Stimulated activated CD8-positive, alpha-beta memory T cell treated with anti-CD3 and anti-CD28 coated beads, Interleukin-15, amount 100 ng/mL, for 1 hour (primary cell): ENCODE measurements around the gene GATAD2A.
"Not testable (repeated sequence)": the region's sequence is repeated elsewhere in the genome, so short reads cannot be mapped to it uniquely, and the experiment has no call there.

ENCODE experiments used
- DNase-seq: peaks from one replicate; pipeline ENCODE4 v3.0.0-alpha.2; 2020; ENCODE audit warnings: low read depth

Gene GATAD2A

GRCh38 chr19:19468424-19469050, 63.1 kb downstream of the GATAD2A start:
- no peak for DNase-seq

- no peak for DNase-seq
Measured at GRCh38 chr19:19470579-19470978, 65.1 kb downstream of the GATAD2A start.

- no peak for DNase-seq
Measured at GRCh38 chr19:19471682-19472081, 66.2 kb downstream of the GATAD2A start.

- DNase-seq: not testable (repeated sequence)
Measured at GRCh38 chr19:19472106-19472505, 66.6 kb downstream of the GATAD2A start.

- no peak for DNase-seq
Measured at GRCh38 chr19:19475015-19475765, 69.7 kb downstream of the GATAD2A start.

- DNase-seq: no peak
Measured at GRCh38 chr19:19475849-19476828, 70.7 kb downstream of the GATAD2A start.

GRCh38 chr19:19477705-19478383, 72.4 kb downstream of the GATAD2A start:
- DNase-seq: no peak

- no peak for DNase-seq
Measured at GRCh38 chr19:19480688-19481087, 75.2 kb downstream of the GATAD2A start.

- no peak for DNase-seq
Measured at GRCh38 chr19:19482809-19483596, 77.5 kb downstream of the GATAD2A start.

GRCh38 chr19:19485161-19485997, 79.9 kb downstream of the GATAD2A start:
- no peak for DNase-seq

GRCh38 chr19:19485998-19486290, 80.5 kb downstream of the GATAD2A start:
- no peak for DNase-seq

GRCh38 chr19:19486343-19487076, 81.0 kb downstream of the GATAD2A start:
- no peak for DNase-seq

- no peak for DNase-seq
Measured at GRCh38 chr19:19487077-19487949, 81.8 kb downstream of the GATAD2A start.

GRCh38 chr19:19487950-19488874, 82.7 kb downstream of the GATAD2A start:
- DNase-seq: no peak

- peak; percentile 69 for DNase-seq
Measured at GRCh38 chr19:19488875-19489690, 83.6 kb downstream of the GATAD2A start.

- DNase-seq: no peak
Measured at GRCh38 chr19:19489804-19490204, 84.3 kb downstream of the GATAD2A start.
